ENCODE data around the gene TFDP2.

The TFDP2 gene

DNA sequence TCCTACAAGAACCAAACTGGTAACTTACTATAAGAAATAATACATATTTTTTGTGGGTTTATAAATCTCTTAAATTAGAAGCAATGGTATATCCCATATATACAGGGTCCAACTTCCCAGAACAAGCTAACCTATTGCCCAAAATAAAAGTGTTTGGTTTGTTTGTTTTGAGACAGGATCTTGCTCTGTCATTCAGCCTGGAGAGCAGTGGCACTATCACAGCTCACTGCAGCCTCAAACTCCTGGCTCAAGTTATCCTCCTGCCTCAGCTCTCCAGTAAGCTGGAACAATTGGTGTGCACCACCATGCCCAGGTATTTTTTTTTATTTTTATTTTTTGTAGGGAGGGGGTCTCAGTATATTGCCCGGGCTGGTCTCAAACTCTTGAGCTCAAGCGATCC lies 135.4 kb downstream of the TFDP2 start (continued):
- TF ChIP-seq ZSCAN18 (tag by site-specific recombination; IDR thresholded peaks at IDR 0.05) (no peak), GLIS2 (tag by site-specific recombination; IDR thresholded peaks at IDR 0.05) (no peak), ZNF354C (tag by site-specific recombination; IDR thresholded peaks at IDR 0.05; ENCODE audit: borderline replicate concordance, low read depth) (no peak), BCL6B (tag by site-specific recombination; IDR thresholded peaks at IDR 0.05) (no peak), ZNF2 (tag by site-specific recombination; IDR thresholded peaks at IDR 0.05) (no peak)

- ChIA-PET POLR2A (no interaction called here), CTCF (interaction anchor here (0.9 kb wide), 1 partner anchor 112 kb away, joined by 3 read pairs; no protein-coding TSS in a partner anchor)
- TF ChIP-seq ZNF174 (tag by site-specific recombination; IDR thresholded peaks at IDR 0.05) (no peak), BCL11A (tag by site-specific recombination; IDR thresholded peaks at IDR 0.05; ENCODE audit: low read depth) (no peak), SCRT1 (tag by site-specific recombination; IDR thresholded peaks at IDR 0.05; ENCODE audit: borderline replicate concordance) (no peak), ZNF221 (tag by site-specific recombination; IDR thresholded peaks at IDR 0.05; ENCODE audit: borderline replicate concordance) (no peak), ZNF654 (tag by site-specific recombination; IDR thresholded peaks at IDR 0.05; ENCODE audit: low read depth) (no peak), ZNF324 (tag by site-specific recombination; IDR thresholded peaks at IDR 0.05) (no peak), ZNF2 (tag by site-specific recombination; IDR thresholded peaks at IDR 0.05) (no peak)
- TF ChIP-seq, protein P1, sequence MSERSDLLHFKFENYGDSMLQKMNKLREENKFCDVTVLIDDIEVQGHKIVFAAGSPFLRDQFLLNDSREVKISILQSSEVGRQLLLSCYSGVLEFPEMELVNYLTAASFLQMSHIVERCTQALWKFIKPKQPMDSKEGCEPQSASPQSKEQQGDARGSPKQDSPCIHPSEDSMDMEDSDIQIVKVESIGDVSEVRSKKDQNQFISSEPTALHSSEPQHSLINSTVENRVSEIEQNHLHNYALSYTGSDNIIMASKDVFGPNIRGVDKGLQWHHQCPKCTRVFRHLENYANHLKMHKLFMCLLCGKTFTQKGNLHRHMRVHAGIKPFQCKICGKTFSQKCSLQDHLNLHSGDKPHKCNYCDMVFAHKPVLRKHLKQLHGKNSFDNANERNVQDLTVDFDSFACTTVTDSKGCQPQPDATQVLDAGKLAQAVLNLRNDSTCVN (tag by site-specific recombination; optimal IDR thresholded peaks at IDR 0.05), result no peak
- Histone ChIP-seq H3K4me1 (ENCODE audit: control insufficient read depth, insufficient read depth, low read length) (no peaks in the 10 kb centered on the region), H3K4me3 (ENCODE audit: low read depth, low read length) (no peak overlapping the region), H3K9me3 (ENCODE audit: control insufficient read depth, insufficient read depth, low read depth, low read length) (no peaks in the 10 kb centered on the region), H3K36me3 (ENCODE audit: control insufficient read depth in 2 of 2, insufficient read depth in 1 of 2, low read length in 2 of 2) (no peaks in the 10 kb centered on the region), H3K27ac (ENCODE audit: extremely low read depth, low read depth, low read length) (no peak overlapping the region)
These were observed 135.9 kb downstream of the TFDP2 start for GRCh38 chr3:142013326-142013980.

GRCh38 chr3:142009029-142009428 lies 140.3 kb downstream of the TFDP2 start:
- no peaks in the 10 kb centered on the region for H3K9me3 ChIP-seq (ENCODE audit: control insufficient read depth, insufficient read depth, low read depth, low read length)
- POLR2A ChIA-PET, result no interaction called here
- no peak overlapping the region for H3K27ac ChIP-seq (ENCODE audit: extremely low read depth, low read depth, low read length)
- CTCF ChIA-PET, result no interaction called here
- H3K4me3 ChIP-seq (ENCODE audit: low read depth, low read length), result no peak overlapping the region
- no peaks in the 10 kb centered on the region for H3K36me3 ChIP-seq (ENCODE audit: control insufficient read depth in 2 of 2, insufficient read depth in 1 of 2, low read length in 2 of 2)
- H3K4me1 ChIP-seq (ENCODE audit: control insufficient read depth, insufficient read depth, low read length), result no peaks in the 10 kb centered on the region
- TF ChIP-seq SP7 (tag by site-specific recombination; IDR thresholded peaks at IDR 0.05) (peak; percentile 63; the same call in 1 of the 2 replicates), ZNF585B (tag by site-specific recombination; IDR thresholded peaks at IDR 0.05) (no peak), ZNF629 (tag by site-specific recombination; IDR thresholded peaks at IDR 0.05) (no peak), ZNF214 (tag by site-specific recombination; IDR thresholded peaks at IDR 0.05; ENCODE audit: borderline replicate concordance) (no peak)
